Stimulated activated CD4-positive, alpha-beta T cell treated with anti-CD3 and anti-CD28 coated beads, Interleukin-4, amount 100 ng/mL, for 4 hours (primary cell): ENCODE results near the gene UBXN1.
"Not testable (repeated sequence)": the region's sequence is repeated elsewhere in the genome, so short reads cannot be mapped to it uniquely, and the experiment has no call there.

Source experiments
- DNase-seq, 2 experiments: peaks; one replicate each; pipeline ENCODE4 v3.0.0-alpha.2; 2020

The UBXN1 gene

GRCh38 chr11:62669420-62670161 is 9.3 kb downstream of the UBXN1 start:
- DNase-seq = no peak

- DNase-seq = no peak
Measured at GRCh38 chr11:62667460-62667859, 11.4 kb downstream of the UBXN1 start.

GRCh38 chr11:62666259-62666926 is 12.5 kb downstream of the UBXN1 start:
- DNase-seq = no peak

- DNase-seq = peak; percentile 60 to 76
Measured at GRCh38 chr11:62665599-62666258, 13.1 kb downstream of the UBXN1 start.

- DNase-seq = peak; percentile 93 to 94
Measured at GRCh38 chr11:62665075-62665598, 13.7 kb downstream of the UBXN1 start, which contains the start of the genes C11orf98 and CSKMT. TSS of gene C11orf98 (minus strand) at chr11:62665210. CDS start at chr11:62665169, 41 bp downstream. TSS of gene CSKMT (plus strand) at chr11:62665312. CDS start at chr11:62665880, 568 bp downstream.

GRCh38 chr11:62664405-62665074 is 14.3 kb downstream of the UBXN1 start:
- DNase-seq = peak; percentile 41 to 42

- DNase-seq = no peak
Measured at GRCh38 chr11:62656796-62657429, 22.0 kb downstream of the UBXN1 start.

GRCh38 chr11:62654297-62654696 is 24.6 kb downstream of the UBXN1 start:
- DNase-seq = no peak

- no peak for DNase-seq
Measured at GRCh38 chr11:62652161-62653006, 26.5 kb downstream of the UBXN1 start.

- DNase-seq = not testable (repeated sequence)
Measured at GRCh38 chr11:62650283-62650682, 28.6 kb downstream of the UBXN1 start.

- DNase-seq = no peak
Measured at GRCh38 chr11:62649486-62649885, 29.4 kb downstream of the UBXN1 start.

- DNase-seq = no peak
Measured at GRCh38 chr11:62648967-62649364, 29.9 kb downstream of the UBXN1 start.

- DNase-seq = no peak
Measured at GRCh38 chr11:62648185-62648966, 30.5 kb downstream of the UBXN1 start.

- DNase-seq = no peak
Measured at GRCh38 chr11:62647609-62648005, 31.3 kb downstream of the UBXN1 start.

- no peak for DNase-seq
Measured at GRCh38 chr11:62646825-62647608, 31.9 kb downstream of the UBXN1 start.

- DNase-seq = peak; percentile 99
Measured at GRCh38 chr11:62645946-62646824, 32.7 kb downstream of the UBXN1 start, which contains the start of gene GANAB. TSS of gene GANAB (minus strand) at chr11:62646613. CDS start at chr11:62646599, 14 bp downstream.

GRCh38 chr11:62645671-62645945 is 33.3 kb downstream of the UBXN1 start:
- DNase-seq = no peak

- DNase-seq = no peak
Measured at GRCh38 chr11:62644220-62644619, 34.7 kb downstream of the UBXN1 start.

- DNase-seq = no peak
Measured at GRCh38 chr11:62632492-62632891, 46.4 kb downstream of the UBXN1 start.
